Mesodermal cell (in vitro differentiated cells): ENCODE results near the gene GDF10.

Experiments used
- H3K27ac ChIP-seq: 2 replicates; pipeline ENCODE4 v1.7.0; 2013; ENCODE audit warnings: mild to moderate bottlenecking, low read depth, low read length, moderate library complexity; ENCODE audit not compliant: severe bottlenecking
- H3K36me3 ChIP-seq: 2 replicates; pipeline ENCODE4 v1.7.1; 2013; ENCODE audit warnings: mild to moderate bottlenecking, low read length, moderate library complexity; ENCODE audit not compliant: control insufficient read depth, insufficient read depth
- H3K4me1 ChIP-seq: one replicate; pipeline ENCODE4 v1.7.1; 2013; ENCODE audit warnings: mild to moderate bottlenecking, low read length; ENCODE audit not compliant: insufficient read depth, control insufficient read depth, poor library complexity, severe bottlenecking
- H3K4me3 ChIP-seq: 2 replicates; pipeline ENCODE4 v1.7.0; 2013; ENCODE audit warnings: low read length, control low read depth, mild to moderate bottlenecking; ENCODE audit not compliant: insufficient read depth, poor library complexity, severe bottlenecking; ENCODE audit errors: extremely low read depth
- H3K9me3 ChIP-seq: 2 replicates; pipeline ENCODE4 v1.7.1; 2013; ENCODE audit warnings: mild to moderate bottlenecking, low read length, moderate library complexity; ENCODE audit not compliant: control insufficient read depth
- WGBS, 2 experiments: methylation state at CpG; one replicate each; pipeline ENCODE4 v1.1.5; 2013; ENCODE audit warnings: missing lambda C conversion rate in 2 of 2; ENCODE audit not compliant: insufficient coverage in 2 of 2; 5-methylcytosine and 5-hydroxymethylcytosine counted together

GDF10 gene

GRCh38 chr10:47354165-47354564, 54.2 kb downstream of the GDF10 start:
- Histone ChIP-seq H3K4me1 (no peaks in the 10 kb centered on the region), H3K4me3 (no peak overlapping the region), H3K36me3 (no peaks in the 10 kb centered on the region), H3K9me3 (no peaks in the 10 kb centered on the region), H3K27ac (no peak overlapping the region)
- WGBS, 2 experiments = 82 to 86% methylated on average over 4 of the region's 4 CpGs

- 88 to 100% methylated on average over 1 of the region's 1 CpG for WGBS, 2 experiments
- H3K4me3 ChIP-seq = no peak overlapping the region
- no peaks in the 10 kb centered on the region for H3K4me1 ChIP-seq
- H3K36me3 ChIP-seq = no peaks in the 10 kb centered on the region
- H3K9me3 ChIP-seq = no peaks in the 10 kb centered on the region
- no peak overlapping the region for H3K27ac ChIP-seq
These were observed 54.9 kb downstream of the GDF10 start for GRCh38 chr10:47354900-47355299.

- Histone ChIP-seq H3K27ac (no peak overlapping the region), H3K9me3 (no peaks in the 10 kb centered on the region), H3K4me1 (peaks cover 4% of the 10 kb centered on the region), H3K36me3 (no peaks in the 10 kb centered on the region), H3K4me3 (no peak overlapping the region)
- WGBS, 2 experiments = 76 to 93% methylated on average over 4 to 5 of the region's 5 CpGs
These were observed 56.7 kb downstream of the GDF10 start for GRCh38 chr10:47356708-47357107.

- no peak overlapping the region for H3K4me3 ChIP-seq
- no peaks in the 10 kb centered on the region for H3K9me3 ChIP-seq
- H3K27ac ChIP-seq = no peak overlapping the region
- no peaks in the 10 kb centered on the region for H3K36me3 ChIP-seq
- peaks cover 4% of the 10 kb centered on the region for H3K4me1 ChIP-seq
- 88 to 96% methylated on average over 7 to 8 of the region's 12 CpGs for WGBS, 2 experiments
These were observed 57.2 kb downstream of the GDF10 start for GRCh38 chr10:47357131-47357582.

GRCh38 chr10:47357911-47358310, 57.9 kb downstream of the GDF10 start:
- 95 to 96% methylated on average over 2 to 3 of the region's 3 CpGs for WGBS, 2 experiments
- H3K4me1 ChIP-seq = peaks cover 4% of the 10 kb centered on the region
- no peak overlapping the region for H3K4me3 ChIP-seq
- no peaks in the 10 kb centered on the region for H3K36me3 ChIP-seq
- H3K9me3 ChIP-seq = no peaks in the 10 kb centered on the region
- H3K27ac ChIP-seq = no peak overlapping the region

- no peak overlapping the region for H3K4me3 ChIP-seq
- H3K9me3 ChIP-seq = no peaks in the 10 kb centered on the region
- H3K4me1 ChIP-seq = peaks cover 4% of the 10 kb centered on the region
- WGBS, 2 experiments = 90 to 94% methylated on average over 2 of the region's 3 CpGs
- no peak overlapping the region for H3K27ac ChIP-seq
- H3K36me3 ChIP-seq = no peaks in the 10 kb centered on the region
These were observed 58.5 kb downstream of the GDF10 start for GRCh38 chr10:47358457-47358856.

- Histone ChIP-seq H3K4me1 (peaks cover 4% of the 10 kb centered on the region), H3K27ac (no peak overlapping the region), H3K4me3 (no peak overlapping the region), H3K36me3 (no peaks in the 10 kb centered on the region), H3K9me3 (no peaks in the 10 kb centered on the region)
- 95 to 100% methylated on average over 2 of the region's 2 CpGs for WGBS, 2 experiments
These were observed 59.1 kb downstream of the GDF10 start for GRCh38 chr10:47359101-47359500.

- Histone ChIP-seq H3K36me3 (no peaks in the 10 kb centered on the region), H3K4me3 (no peak overlapping the region), H3K27ac (no peak overlapping the region), H3K9me3 (no peaks in the 10 kb centered on the region), H3K4me1 (peaks cover 4% of the 10 kb centered on the region)
- 84 to 93% methylated on average over 2 to 3 of the region's 4 CpGs for WGBS, 2 experiments
These were observed 59.8 kb downstream of the GDF10 start for GRCh38 chr10:47359626-47360418.

- Histone ChIP-seq H3K36me3 (no peaks in the 10 kb centered on the region), H3K27ac (no peak overlapping the region), H3K9me3 (no peaks in the 10 kb centered on the region), H3K4me3 (no peak overlapping the region), H3K4me1 (peaks cover 4% of the 10 kb centered on the region)
- WGBS, 2 experiments = 85 to 95% methylated on average over 11 to 13 of the region's 14 CpGs
These were observed 60.5 kb downstream of the GDF10 start for GRCh38 chr10:47360419-47361040.

- no peaks in the 10 kb centered on the region for H3K9me3 ChIP-seq
- peaks cover 4% of the 10 kb centered on the region for H3K4me1 ChIP-seq
- 50 to 55% methylated on average over 7 to 8 of the region's 9 CpGs for WGBS, 2 experiments
These were observed 61.3 kb downstream of the GDF10 start for GRCh38 chr10:47361293-47361692.

GRCh38 chr10:47362199-47362598, 62.2 kb downstream of the GDF10 start:
- Histone ChIP-seq H3K36me3 (no peaks in the 10 kb centered on the region), H3K27ac (no peak overlapping the region), H3K9me3 (no peaks in the 10 kb centered on the region), H3K4me1 (peaks cover 4% of the 10 kb centered on the region), H3K4me3 (no peak overlapping the region)
- WGBS, 2 experiments = 96% methylated on average over 3 of the region's 3 CpGs

More at GRCh38 chr10:47361293-47361692, 61.3 kb downstream of the GDF10 start:
- H3K27ac ChIP-seq = no peak overlapping the region
- H3K36me3 ChIP-seq = no peaks in the 10 kb centered on the region
- no peak overlapping the region for H3K4me3 ChIP-seq
